Activated B cell treated with CpG ODN at 0.5 μM for 24 hours (primary cell): ENCODE measurements around the gene CTXND1. TPM values are rescaled to one million over a fixed set of nuclear protein-coding genes. Genes with fewer than 3 reads are reported as not detected.

Source experiments
- ATAC-seq: fragments of 200-7000 bp; cut with Tn5 transposase; one replicate; pipeline ENCODE4 v1.10.0; 2021; ENCODE audit warnings: low read depth, mild to moderate bottlenecking, moderate library complexity
- CTCF ChIA-PET: fragments of 350-600 bp; sonication (Branson Sonifier 250); formaldehyde crosslinking; loops from one replicate; lab custom pipeline; 2021; ENCODE audit warnings: antibody characterized with exemption; lab: Charles Lee
- POLR2A ChIA-PET: fragments of 350-600 bp; sonication (Branson Sonifier 250); formaldehyde crosslinking; loops from one replicate; lab custom pipeline; 2021; ENCODE audit warnings: antibody characterized with exemption; lab: Charles Lee
- DNase-seq: peaks from one replicate; pipeline ENCODE4 v3.0.0; 2022
- H3K27ac Mint-ChIP-seq: one replicate; pipeline ENCODE4 v1.8.0; 2020; ENCODE audit warnings: mixed read lengths
- H3K27me3 Mint-ChIP-seq: one replicate; pipeline ENCODE4 v1.8.0; 2021; ENCODE audit warnings: mixed read lengths
- H3K36me3 Mint-ChIP-seq: one replicate; pipeline ENCODE4 v1.8.0; 2021; ENCODE audit warnings: low read depth, mixed read lengths
- H3K4me1 Mint-ChIP-seq: one replicate; pipeline ENCODE4 v1.8.0; 2021; ENCODE audit warnings: mixed read lengths
- H3K4me3 Mint-ChIP-seq: one replicate; pipeline ENCODE4 v1.8.0; 2020; ENCODE audit warnings: mild to moderate bottlenecking, mixed read lengths
- H3K9me3 Mint-ChIP-seq: one replicate; pipeline ENCODE4 v1.8.0; 2020; ENCODE audit warnings: mixed read lengths
- intact Hi-C: fragments of 100-400 bp; cut with micrococcal nuclease; formaldehyde crosslinking; loops from one replicate; pipeline ENCODE4 v1.15.1; 2024
- total RNA-seq: library from RNA; stranded (reverse); gene quantifications from 2 replicates; pipeline ENCODE4 v1.2.3, GENCODE V29; 2022
- TF ChIP-seq, protein P1 (sequence below): fragments of 200-600 bp; IDR thresholded peaks from one replicate; pipeline ENCODE4 v1.8.0; 2022; ENCODE audit warnings: antibody characterized with exemption, mild to moderate bottlenecking

CTXND1 gene
- total RNA-seq, 1 donor from 2014 or later = not detected

DNA sequence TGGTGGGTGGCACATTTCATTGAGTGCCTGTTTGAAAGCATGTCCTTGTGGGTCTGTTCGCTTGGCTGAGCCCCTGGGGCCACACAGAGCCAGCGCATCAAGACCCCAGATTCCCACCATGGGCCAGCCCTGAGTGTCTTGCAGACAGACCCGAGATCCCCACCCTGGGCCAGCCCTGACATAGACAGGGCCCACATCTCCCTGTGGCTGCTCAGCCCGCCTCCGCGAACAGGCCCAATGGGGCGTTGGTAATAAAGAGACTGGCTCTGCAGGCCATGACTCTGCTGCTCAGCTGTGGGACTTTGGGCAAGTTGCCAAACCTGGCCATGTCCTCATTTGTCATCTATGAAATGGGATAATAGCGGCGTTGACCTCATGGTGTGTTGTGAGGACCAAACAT is 76.6 kb downstream of the CTXND1 start:
- peaks cover 3% of the 10 kb centered on the region for H3K4me1 Mint-ChIP-seq
- intact Hi-C loops = no loop called here
- CTCF ChIA-PET = interaction anchor here (2.8 to 4.5 kb wide), 2 partner anchors 794 kb away, joined by 12 to 76 read pairs; no protein-coding TSS in a partner anchor

DNA sequence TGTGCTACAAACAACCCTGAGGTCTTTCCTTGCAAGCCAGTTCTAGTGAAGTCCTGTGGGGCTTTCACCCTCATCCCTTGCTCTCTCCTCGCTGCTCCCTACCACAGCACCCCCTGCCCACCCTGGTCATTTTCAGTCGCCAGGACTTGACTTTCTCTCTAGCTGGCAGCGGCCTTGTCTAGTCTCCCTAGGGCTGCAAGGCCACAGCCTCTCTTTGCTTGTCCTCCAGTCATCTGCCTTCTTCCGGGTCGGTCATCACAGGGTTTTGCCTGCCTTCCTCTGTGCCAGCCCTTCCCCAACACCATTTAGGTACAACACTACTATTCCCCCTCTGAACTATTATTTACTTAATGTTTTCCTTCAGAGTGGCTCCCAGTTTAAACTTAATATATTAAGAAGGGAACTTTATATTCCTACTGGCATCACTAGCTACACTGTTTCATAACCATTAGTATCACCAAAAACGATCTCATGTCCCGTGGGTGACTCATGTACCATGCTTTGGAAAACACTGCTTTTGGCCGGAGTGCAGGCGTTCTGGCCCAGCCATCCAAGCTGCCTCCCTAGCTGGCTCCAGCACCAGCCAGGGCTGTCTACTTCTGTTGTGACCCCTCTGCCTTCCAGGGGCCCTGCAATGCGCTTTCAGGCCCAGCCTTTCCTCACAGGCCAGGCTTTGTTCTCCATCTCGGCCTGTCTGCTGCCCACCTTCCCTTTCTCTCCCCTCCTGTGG is 77.8 kb downstream of the CTXND1 start:
- ChIA-PET POLR2A (no interaction called here), CTCF (interaction anchor here (0.7 to 4.5 kb wide), 11 partner anchors 8 to 793 kb away, joined by 3 to 76 read pairs (median 4); no protein-coding TSS in a partner anchor)
- DNase-seq (no peak), ATAC-seq (no peak)
- H3K36me3 Mint-ChIP-seq = no peaks in the 10 kb centered on the region
- H3K9me3 Mint-ChIP-seq = no peaks in the 10 kb centered on the region
- TF ChIP-seq, protein P1, sequence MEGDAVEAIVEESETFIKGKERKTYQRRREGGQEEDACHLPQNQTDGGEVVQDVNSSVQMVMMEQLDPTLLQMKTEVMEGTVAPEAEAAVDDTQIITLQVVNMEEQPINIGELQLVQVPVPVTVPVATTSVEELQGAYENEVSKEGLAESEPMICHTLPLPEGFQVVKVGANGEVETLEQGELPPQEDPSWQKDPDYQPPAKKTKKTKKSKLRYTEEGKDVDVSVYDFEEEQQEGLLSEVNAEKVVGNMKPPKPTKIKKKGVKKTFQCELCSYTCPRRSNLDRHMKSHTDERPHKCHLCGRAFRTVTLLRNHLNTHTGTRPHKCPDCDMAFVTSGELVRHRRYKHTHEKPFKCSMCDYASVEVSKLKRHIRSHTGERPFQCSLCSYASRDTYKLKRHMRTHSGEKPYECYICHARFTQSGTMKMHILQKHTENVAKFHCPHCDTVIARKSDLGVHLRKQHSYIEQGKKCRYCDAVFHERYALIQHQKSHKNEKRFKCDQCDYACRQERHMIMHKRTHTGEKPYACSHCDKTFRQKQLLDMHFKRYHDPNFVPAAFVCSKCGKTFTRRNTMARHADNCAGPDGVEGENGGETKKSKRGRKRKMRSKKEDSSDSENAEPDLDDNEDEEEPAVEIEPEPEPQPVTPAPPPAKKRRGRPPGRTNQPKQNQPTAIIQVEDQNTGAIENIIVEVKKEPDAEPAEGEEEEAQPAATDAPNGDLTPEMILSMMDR = no peak
- intact Hi-C loops = no loop called here
- H3K27ac Mint-ChIP-seq = no peak overlapping the region
- H3K27me3 Mint-ChIP-seq = no peaks in the 10 kb centered on the region
- no peak overlapping the region for H3K4me3 Mint-ChIP-seq
- peaks cover 2% of the 10 kb centered on the region for H3K4me1 Mint-ChIP-seq

More for the DNA sequence above, 76.6 kb downstream of the CTXND1 start:
- no peak overlapping the region for H3K4me3 Mint-ChIP-seq
- H3K9me3 Mint-ChIP-seq = no peaks in the 10 kb centered on the region
- TF ChIP-seq, protein P1 = no peak
- no peak overlapping the region for H3K27ac Mint-ChIP-seq
- H3K27me3 Mint-ChIP-seq = no peaks in the 10 kb centered on the region
- POLR2A ChIA-PET = no interaction called here
- no peak for DNase-seq
- peaks cover 2% of the 10 kb centered on the region for H3K36me3 Mint-ChIP-seq
- no peak for ATAC-seq

DNA sequence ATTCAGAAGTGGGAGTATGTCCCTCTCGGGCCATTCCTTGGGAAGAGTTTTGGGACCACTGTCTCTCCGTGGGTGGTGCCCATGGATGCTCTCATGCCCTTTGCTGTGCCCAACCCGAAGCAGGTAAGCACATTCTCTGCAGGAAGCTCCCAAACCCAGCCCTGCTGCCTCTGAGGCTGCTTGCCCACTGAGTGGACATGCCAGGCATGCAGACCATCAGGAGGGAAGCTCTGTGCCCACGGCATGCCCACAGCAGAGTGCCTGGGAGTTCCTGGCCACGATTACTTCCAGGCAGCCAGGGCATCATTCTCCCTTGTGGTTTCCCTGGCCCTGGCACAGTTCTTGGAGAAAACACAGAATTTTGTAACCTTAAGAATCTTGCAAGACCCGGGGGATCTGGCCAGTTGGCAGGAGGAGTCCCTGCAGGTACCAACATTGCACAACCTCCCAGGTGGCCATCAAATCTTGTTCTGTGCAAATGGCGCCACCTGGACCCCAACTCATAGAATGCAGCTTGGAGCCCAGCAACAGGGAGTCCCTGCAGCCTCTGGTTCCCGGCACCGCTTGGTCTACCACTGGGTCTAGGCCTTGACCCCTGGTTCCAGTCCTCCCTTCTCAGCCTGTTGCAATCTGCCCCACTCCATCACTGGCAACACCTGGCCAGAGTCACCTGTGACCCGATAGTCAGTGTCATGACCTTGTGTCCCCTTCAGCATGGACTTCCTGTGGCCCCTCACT is 78.8 kb downstream of the CTXND1 start:
- DNase-seq = peak; percentile 59
- intact Hi-C loops = loop anchor here (1.0 to 2.0 kb wide), 5 partner anchors 180 to 833 kb away; no protein-coding TSS in a partner anchor
- POLR2A ChIA-PET = no interaction called here
- ATAC-seq = peak; percentile 85
- CTCF ChIA-PET = interaction anchor here (0.7 to 4.5 kb wide), 15 partner anchors 9 to 835 kb away, joined by 3 to 76 read pairs (median 4); no protein-coding TSS in a partner anchor
- Mint-ChIP-seq H3K9me3 (no peaks in the 10 kb centered on the region), H3K4me3 (no peak overlapping the region), H3K4me1 (no peaks in the 10 kb centered on the region), H3K27me3 (no peaks in the 10 kb centered on the region), H3K36me3 (no peaks in the 10 kb centered on the region), H3K27ac (peak overlapping the region; percentile 35)
- TF ChIP-seq, protein P1 = no peak

DNA sequence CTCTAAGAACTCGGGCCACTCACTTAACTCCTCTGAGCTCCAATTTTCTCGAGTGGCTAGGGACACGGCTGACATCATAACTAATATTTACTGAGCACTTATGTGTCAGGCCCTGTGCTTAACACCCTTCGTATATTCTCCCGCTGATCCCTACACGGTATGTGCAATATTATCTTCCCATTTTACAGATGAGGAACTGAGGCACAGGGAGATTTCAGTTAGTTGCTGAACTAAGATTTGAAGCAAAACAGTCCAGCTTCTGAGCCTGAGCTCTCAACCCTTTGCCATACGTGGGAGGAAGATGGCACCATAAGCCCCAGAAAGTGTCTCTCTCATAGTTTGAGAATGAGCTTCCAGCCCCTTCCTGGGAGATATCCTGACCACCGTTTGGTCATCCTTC is 79.6 kb downstream of the CTXND1 start:
- H3K4me3 Mint-ChIP-seq = no peak overlapping the region
- POLR2A ChIA-PET = no interaction called here
- no peak for DNase-seq
- CTCF ChIA-PET = interaction anchor here (0.8 to 4.5 kb wide), 7 partner anchors 12 to 833 kb away, joined by 3 to 76 read pairs (median 4); no protein-coding TSS in a partner anchor
- TF ChIP-seq, protein P1 = no peak
- ATAC-seq = no peak
- no peaks in the 10 kb centered on the region for H3K36me3 Mint-ChIP-seq
- no peak overlapping the region for H3K27ac Mint-ChIP-seq
- intact Hi-C loops = loop anchor here (2.0 kb wide), 1 partner anchor 320 kb away; no protein-coding TSS in a partner anchor
- H3K27me3 Mint-ChIP-seq = no peaks in the 10 kb centered on the region
- H3K9me3 Mint-ChIP-seq = no peaks in the 10 kb centered on the region
- H3K4me1 Mint-ChIP-seq = no peaks in the 10 kb centered on the region
